ENCODE measurements around the gene RNU6-7.

The RNU6-7 gene

DNA sequence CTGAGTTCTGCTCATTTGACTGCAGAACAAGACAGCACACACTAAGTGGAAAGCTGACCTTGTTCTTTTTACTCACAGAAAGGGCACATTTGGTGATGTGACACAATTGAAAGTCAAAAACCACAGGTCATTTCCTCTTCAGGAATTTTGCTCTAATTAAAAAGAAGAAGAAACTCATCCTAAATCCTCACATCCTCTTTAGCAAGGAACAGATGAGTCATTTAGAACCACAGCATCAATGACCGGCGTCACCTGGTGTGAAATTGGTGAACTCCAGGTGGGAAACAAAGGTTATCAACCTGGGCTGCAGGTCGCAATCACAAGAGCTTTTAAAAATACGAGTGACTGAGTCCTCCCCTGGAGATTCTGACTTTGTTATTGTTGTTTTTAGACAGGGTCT, 4.1 kb downstream of the RNU6-7 start:
- peak; percentile 92 for DNase-seq

- no peak for DNase-seq
These were observed 4.7 kb downstream of the RNU6-7 start for GRCh38 chr14:32206552-32206951.

GRCh38 chr14:32208490-32208889, 6.6 kb downstream of the RNU6-7 start:
- DNase-seq = no peak

- no peak for DNase-seq
These were observed 7.6 kb downstream of the RNU6-7 start for GRCh38 chr14:32209471-32209870.

GRCh38 chr14:32211068-32211404, 9.2 kb downstream of the RNU6-7 start:
- DNase-seq = no peak

- no peak for DNase-seq
These were observed 11.0 kb downstream of the RNU6-7 start for GRCh38 chr14:32212833-32213232.

DNA sequence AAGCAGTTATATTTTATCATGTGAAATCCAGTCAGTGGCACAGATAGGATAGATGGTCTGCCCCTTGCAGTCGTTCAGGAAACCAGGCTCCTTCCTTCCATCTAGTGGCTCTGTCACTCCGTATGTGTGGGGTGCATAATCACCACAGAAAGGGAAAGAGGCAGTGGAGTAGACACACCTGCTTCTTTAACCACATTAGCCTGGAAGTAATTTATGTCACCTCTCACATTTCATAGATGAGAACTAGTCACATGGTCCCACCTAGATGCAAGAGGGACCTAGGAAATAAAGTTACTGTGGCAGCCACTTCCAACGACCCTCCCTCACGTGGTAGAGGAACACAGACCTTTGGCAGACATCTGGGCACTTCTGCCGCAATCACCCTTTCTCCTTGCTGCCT, 15.5 kb downstream of the RNU6-7 start:
- DNase-seq = no peak

DNA sequence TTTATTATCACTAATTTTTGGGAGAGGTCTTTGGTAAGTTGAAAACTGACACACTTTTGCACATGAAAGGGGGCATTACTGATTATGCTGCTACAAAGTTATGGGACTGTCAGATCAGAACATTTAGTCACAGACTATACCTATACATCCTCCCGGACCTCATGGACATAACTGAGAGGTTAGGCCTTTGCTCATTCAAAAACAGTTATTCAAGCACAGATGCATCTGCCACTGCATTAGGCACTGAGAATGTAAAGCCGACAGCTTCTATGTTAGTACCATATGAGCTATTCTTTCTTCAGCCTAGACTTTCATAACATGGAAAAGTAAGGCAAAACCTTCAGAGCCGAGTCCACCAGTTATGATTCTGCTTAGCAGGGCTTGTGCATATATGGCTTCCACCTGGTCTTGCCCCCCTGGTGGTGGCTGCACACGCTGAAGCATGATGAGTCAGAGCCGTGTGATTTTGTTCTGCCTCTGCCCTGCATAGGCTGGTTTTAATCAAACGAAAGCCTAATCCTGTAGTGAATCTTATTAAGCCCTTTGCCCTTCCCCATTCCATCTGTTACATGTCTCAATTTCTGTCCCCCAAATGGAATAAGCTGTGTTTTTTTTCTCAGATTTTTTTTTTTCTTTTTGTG, 23.0 kb downstream of the RNU6-7 start:
- no peak for DNase-seq

GRCh38 chr14:32225378-32225920, 23.6 kb downstream of the RNU6-7 start:
- no peak for DNase-seq

GRCh38 chr14:32226056-32226455, 24.2 kb downstream of the RNU6-7 start:
- no peak for DNase-seq

GRCh38 chr14:32230181-32230580, 28.3 kb downstream of the RNU6-7 start:
- DNase-seq = no peak

DNA sequence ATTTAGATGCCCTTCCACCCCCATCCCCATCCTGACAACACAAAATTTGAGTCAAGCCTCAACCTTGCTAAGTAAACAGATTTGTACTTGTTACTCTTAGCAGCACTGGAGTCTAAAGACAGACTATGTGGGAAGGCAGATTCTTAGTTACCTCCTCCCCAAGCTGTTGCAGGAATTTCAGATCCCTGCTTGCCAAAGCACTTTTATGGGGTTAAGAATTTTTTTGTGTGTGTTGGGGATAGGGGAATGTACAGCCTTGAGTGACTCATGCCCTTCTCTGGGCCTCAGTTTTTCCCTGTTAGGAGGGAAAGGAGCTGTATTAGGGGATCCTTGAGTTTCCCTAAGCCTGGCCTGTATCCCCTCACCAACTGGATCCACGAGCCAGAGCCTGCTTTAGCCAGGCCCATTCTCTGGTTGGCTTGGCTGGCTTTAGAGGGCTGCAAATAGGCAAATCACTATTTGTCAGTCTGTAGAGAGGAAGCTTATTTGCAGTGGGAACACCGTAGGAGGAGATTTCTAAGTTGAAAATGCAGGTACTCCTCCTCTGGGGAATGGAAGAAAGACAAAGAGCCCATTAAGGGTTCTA, 28.9 kb downstream of the RNU6-7 start:
- DNase-seq = no peak

DNA sequence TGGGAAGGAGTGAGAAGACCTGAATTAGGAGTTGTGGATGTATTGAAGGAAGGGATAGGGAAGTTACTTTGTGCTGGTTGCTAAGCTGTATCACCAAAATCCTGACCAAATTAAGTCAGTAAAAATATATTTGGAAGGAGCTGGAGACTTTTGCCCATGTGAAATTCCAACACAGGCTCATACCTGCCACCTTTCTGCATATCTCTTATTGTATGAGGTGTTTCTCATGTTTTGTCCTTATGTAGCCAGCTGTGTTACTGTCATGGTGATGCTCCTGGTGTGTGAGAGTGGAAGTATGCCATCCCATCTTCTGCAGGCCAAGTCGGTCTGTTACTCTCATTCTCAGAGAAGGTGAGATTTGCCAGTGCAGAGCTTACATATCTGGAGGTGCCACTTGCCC, 30.6 kb downstream of the RNU6-7 start:
- no peak for DNase-seq

GRCh38 chr14:32233260-32233659, 31.4 kb downstream of the RNU6-7 start:
- no peak for DNase-seq

- DNase-seq = no peak
These were observed 42.6 kb downstream of the RNU6-7 start for GRCh38 chr14:32244404-32244803.

GRCh38 chr14:32246751-32247150, 44.9 kb downstream of the RNU6-7 start:
- no peak for DNase-seq

- no peak for DNase-seq
These were observed 47.5 kb downstream of the RNU6-7 start for GRCh38 chr14:32249371-32249770.

DNA sequence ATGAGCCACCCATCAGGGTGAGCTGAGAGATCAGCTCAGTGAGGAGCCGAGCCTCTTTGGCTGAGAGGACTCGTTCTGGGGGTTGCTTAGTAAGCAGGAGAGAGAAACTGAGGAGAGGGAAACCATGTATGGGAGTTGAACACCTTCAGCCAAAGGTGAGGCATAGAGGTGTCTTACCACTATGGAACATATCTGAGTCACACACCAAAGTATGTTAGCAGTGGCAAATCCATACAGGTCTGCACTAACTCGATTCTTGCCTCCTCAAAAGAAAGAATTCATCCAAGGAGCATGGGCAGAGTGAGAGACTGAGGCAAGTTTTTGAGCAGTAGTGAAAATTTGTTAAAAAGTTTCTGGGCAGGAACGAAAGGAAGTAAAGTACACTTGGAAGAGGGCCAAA, 47.9 kb downstream of the RNU6-7 start:
- no peak for DNase-seq

- no peak for DNase-seq
These were observed 48.8 kb downstream of the RNU6-7 start for GRCh38 chr14:32250681-32251080.

- no peak for DNase-seq
These were observed 49.7 kb downstream of the RNU6-7 start for GRCh38 chr14:32251530-32251929.

All from MV-4-11 (cell line).